Thyroid gland (tissue), 4 donors: ENCODE measurements around the gene PHACTR1. TPM values are rescaled to one million over a fixed set of nuclear protein-coding genes. Genes with fewer than 3 reads are reported as not detected.

Experiments
- DNase-seq, 2 donors: peaks; one replicate each; pipeline ENCODE4 v3.0.0-alpha.2; 2019
- H3K27ac ChIP-seq, 3 donors: fragments of 200-600 bp; sonication (generic); 1 replicate in 2 of 3; 2 replicates in 1 of 3; pipeline ENCODE4 v1.5.1; 2016 to 2019; ENCODE audit warnings: mild to moderate bottlenecking in 1 of 3, moderate library complexity in 1 of 3
- H3K27me3 ChIP-seq: fragments of 200-600 bp; sonication (generic); one replicate; pipeline ENCODE4 v1.5.1; 2019
- H3K36me3 ChIP-seq, 2 donors: fragments of 200-600 bp; sonication (generic); one replicate each; pipeline ENCODE4 v1.5.1; 2016 to 2019
- H3K4me1 ChIP-seq, 2 donors: fragments of 200-600 bp; sonication (generic); one replicate each; pipeline ENCODE4 v1.5.1; 2017 to 2019
- H3K4me3 ChIP-seq, 3 donors: fragments of 200-600 bp; sonication (generic); replicated peaks in 1 of 3; 1 replicate in 2 of 3; 2 replicates in 1 of 3; pipeline ENCODE4 v1.5.1; 2016; ENCODE audit warnings: mild to moderate bottlenecking in 1 of 3
- H3K9me3 ChIP-seq: fragments of 200-600 bp; sonication (generic); one replicate; pipeline ENCODE4 v1.5.1; 2017
- CTCF ChIP-seq, 6 experiments: fragments of 200-600 bp in 3 of 6; fragments of 450-650 bp in 3 of 6; sonication (generic) in 3 of 6; IDR thresholded peaks; one replicate each; pipeline ENCODE4 v1.5.1; 2016 to 2019; ENCODE audit warnings: antibody characterized with exemption in 6 of 6, mild to moderate bottlenecking in 2 of 6, inconsistent platforms in 1 of 6, moderate library complexity in 1 of 6
- POLR2A ChIP-seq, 2 donors: fragments of 450-650 bp; IDR thresholded peaks; one replicate each; pipeline ENCODE4 v1.6.1; 2017; ENCODE audit warnings: antibody characterized with exemption in 2 of 2, mild to moderate bottlenecking in 2 of 2, moderate library complexity in 1 of 2
- WGBS, 2 donors: methylation state at CpG; one replicate each; pipeline ENCODE4 v1.1.5; 2017; 5-methylcytosine and 5-hydroxymethylcytosine counted together
- intact Hi-C: fragments of 100-400 bp; cut with DNase I; formaldehyde crosslinking; loops from one replicate; pipeline ENCODE4 v1.15.1; 2023
- total RNA-seq, 4 donors: library from RNA; depleted of rRNA; stranded (reverse); fragments of >200 nt; gene quantifications; one replicate each; pipeline ENCODE4 v1.2.3, GENCODE V29; 2016

The PHACTR1 gene
- total RNA-seq, 4 donors from 2014 or later, result 2.9 to 8.6 (median 4.4) TPM

- Histone ChIP-seq H3K27ac (peak overlapping the region in 1 of 3 donors; percentile 49), H3K27me3 (no peaks in the 10 kb centered on the region), H3K9me3 (no peaks in the 10 kb centered on the region), H3K4me3 (no peak overlapping the region), H3K36me3 (peaks cover 0 to 6% of the 10 kb centered on the region in 2 donors), H3K4me1 (peaks cover 0 to 10% of the 10 kb centered on the region in 2 donors)
- intact Hi-C loops, result no loop called here
- 89 to 92% methylated on average over 7 of the region's 7 CpGs for WGBS, 2 donors
- DNase-seq, result no peak
- no peak for TF ChIP-seq POLR2A (IDR thresholded peaks at IDR 0.05)
- no peak for TF ChIP-seq CTCF (IDR thresholded peaks at IDR 0.05)
Observed at GRCh38 chr6:13302291-13302690, 585.7 kb downstream of the PHACTR1 start.

- TF ChIP-seq POLR2A (IDR thresholded peaks at IDR 0.05), result no peak
- no peak for TF ChIP-seq CTCF (IDR thresholded peaks at IDR 0.05)
- no peaks in the 10 kb centered on the region for H3K9me3 ChIP-seq
- H3K4me3 ChIP-seq, result no peak overlapping the region
- WGBS, 2 donors, result 78 to 84% methylated on average over 17 of the region's 17 CpGs
- DNase-seq, result peak in 1 of 2 donors; percentile 15
- intact Hi-C loops, result no loop called here
- H3K27me3 ChIP-seq, result no peaks in the 10 kb centered on the region
- peak overlapping the region in 2 of 3 donors; percentile 38 to 49 for H3K27ac ChIP-seq
- H3K4me1 ChIP-seq, result peaks cover 0 to 10% of the 10 kb centered on the region in 2 donors
- peaks cover 0 to 6% of the 10 kb centered on the region in 2 donors for H3K36me3 ChIP-seq
Observed at GRCh38 chr6:13302751-13303667, 586.4 kb downstream of the PHACTR1 start.

- 49 to 50% methylated on average over 7 of the region's 7 CpGs for WGBS, 2 donors
- no peak overlapping the region for H3K4me3 ChIP-seq
- H3K4me1 ChIP-seq, result peaks cover 0 to 10% of the 10 kb centered on the region in 2 donors
- peak overlapping the region in 1 of 3 donors; percentile 38 for H3K27ac ChIP-seq
- no peaks in the 10 kb centered on the region for H3K27me3 ChIP-seq
- H3K36me3 ChIP-seq, result peaks cover 0 to 6% of the 10 kb centered on the region in 2 donors
- DNase-seq, result peak; percentile 39 to 49
- TF ChIP-seq POLR2A (IDR thresholded peaks at IDR 0.05) (no peak), CTCF (IDR thresholded peaks at IDR 0.05) (no peak)
- H3K9me3 ChIP-seq, result no peaks in the 10 kb centered on the region
- intact Hi-C loops, result no loop called here
Observed at GRCh38 chr6:13303668-13304017, 587.1 kb downstream of the PHACTR1 start.

- Histone ChIP-seq H3K36me3 (peaks cover 0 to 6% of the 10 kb centered on the region in 2 donors), H3K4me1 (peaks cover 0 to 10% of the 10 kb centered on the region in 2 donors), H3K4me3 (no peak overlapping the region), H3K9me3 (no peaks in the 10 kb centered on the region), H3K27me3 (no peaks in the 10 kb centered on the region), H3K27ac (no peak overlapping the region)
- no peak for DNase-seq
- intact Hi-C loops, result no loop called here
- TF ChIP-seq POLR2A (IDR thresholded peaks at IDR 0.05) (no peak), CTCF (IDR thresholded peaks at IDR 0.05) (no peak)
- 87 to 88% methylated on average over 6 of the region's 6 CpGs for WGBS, 2 donors
Observed at GRCh38 chr6:13304101-13304500, 587.5 kb downstream of the PHACTR1 start.
